Measurements from ENCODE around the gene STRN. TPM values are rescaled to one million over a fixed set of nuclear protein-coding genes. Genes with fewer than 3 reads are reported as not detected.

The STRN gene
- total RNA-seq, 4 donors from 2014 or later: 23.6 to 30.6 (median 25.3) TPM

DNA sequence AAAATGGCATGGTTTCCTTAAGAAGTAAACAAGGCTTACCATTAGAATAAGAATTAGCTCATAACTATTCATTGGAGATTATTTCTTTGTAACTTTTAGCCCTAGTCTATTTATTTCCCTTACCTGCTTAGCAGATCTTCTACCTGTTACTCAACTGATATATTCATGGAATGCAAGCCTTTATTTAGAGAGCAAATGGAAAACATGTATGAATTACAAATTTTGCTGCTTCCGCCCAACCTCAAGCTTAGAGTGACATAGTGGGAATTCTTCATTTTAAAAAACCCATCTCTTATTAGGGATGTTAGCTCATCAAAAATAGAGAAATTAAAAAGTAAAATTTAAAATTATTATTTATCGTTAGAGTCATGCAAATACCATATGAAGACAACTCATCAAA, 110.9 kb downstream of the STRN start:
- H3K36me3 ChIP-seq: peaks cover 0 to 45% (median 19%) of the 10 kb centered on the region in 4 donors
- no peak for DNase-seq
- in situ Hi-C loops (cut with MboI; ENCODE audit: low pct_ligation_motif_present in 1 of 4, low pct_unique_long_range_greater_than_20kb in 1 of 4, low sequenced_read_pairs in 3 of 4): no loop called here
- H3K4me3 ChIP-seq: no peak overlapping the region
- H3K4me1 ChIP-seq: peaks cover 0 to 22% (median 8%) of the 10 kb centered on the region in 4 donors
- no peaks in the 10 kb centered on the region for H3K9me3 ChIP-seq
- WGBS, 2 donors (ENCODE audit: low coverage in 1 of 2): 96 to 99% methylated on average over 2 of the region's 2 CpGs
- H3K27ac ChIP-seq: no peak overlapping the region
- TF ChIP-seq EP300 (IDR thresholded peaks at IDR 0.05; ENCODE audit: low read depth) (no peak), POLR2A (IDR thresholded peaks at IDR 0.05) (no peak), CTCF (IDR thresholded peaks at IDR 0.05) (no peak), POLR2AphosphoS5 (IDR thresholded peaks at IDR 0.05) (no peak)
- no peaks in the 10 kb centered on the region for H3K27me3 ChIP-seq
- intact Hi-C loops (cut with DNase I; ENCODE audit: low total_unique reads): no loop called here

DNA sequence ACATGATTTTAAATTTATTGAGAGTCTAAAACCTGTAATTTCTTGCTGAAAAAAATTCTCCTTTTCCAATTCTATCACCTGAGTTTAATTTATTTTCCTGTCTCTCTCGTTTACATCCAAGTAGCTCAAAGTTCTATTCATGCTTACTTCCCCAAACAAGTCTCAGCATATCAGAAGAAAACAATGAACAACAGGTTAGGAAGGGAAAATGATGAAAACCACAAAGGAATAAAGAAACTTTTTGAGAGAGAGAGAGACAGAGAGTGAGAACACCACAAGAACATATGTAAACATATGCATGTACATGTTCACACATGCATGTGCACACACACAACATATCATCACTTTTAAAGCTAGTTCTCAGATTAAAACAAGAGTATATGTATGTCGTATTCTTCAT, 112.1 kb downstream of the STRN start:
- Histone ChIP-seq H3K27me3 (no peaks in the 10 kb centered on the region), H3K36me3 (peaks cover 0 to 54% (median 22%) of the 10 kb centered on the region in 4 donors), H3K9me3 (no peaks in the 10 kb centered on the region), H3K4me3 (no peak overlapping the region), H3K27ac (no peak overlapping the region), H3K4me1 (peaks cover 0 to 14% (median 7%) of the 10 kb centered on the region in 4 donors)
- DNase-seq: no peak
- intact Hi-C loops (cut with DNase I; ENCODE audit: low total_unique reads): no loop called here
- in situ Hi-C loops (cut with MboI; ENCODE audit: low pct_ligation_motif_present in 1 of 4, low pct_unique_long_range_greater_than_20kb in 1 of 4, low sequenced_read_pairs in 3 of 4): no loop called here
- no peak for TF ChIP-seq EP300 (IDR thresholded peaks at IDR 0.05; ENCODE audit: low read depth)
- TF ChIP-seq POLR2AphosphoS5 (IDR thresholded peaks at IDR 0.05): no peak
- TF ChIP-seq POLR2A (IDR thresholded peaks at IDR 0.05): no peak
- no peak for TF ChIP-seq CTCF (IDR thresholded peaks at IDR 0.05)
- WGBS, 2 donors (ENCODE audit: low coverage in 1 of 2): 63 to 84% methylated on average over 2 of the region's 2 CpGs

DNA sequence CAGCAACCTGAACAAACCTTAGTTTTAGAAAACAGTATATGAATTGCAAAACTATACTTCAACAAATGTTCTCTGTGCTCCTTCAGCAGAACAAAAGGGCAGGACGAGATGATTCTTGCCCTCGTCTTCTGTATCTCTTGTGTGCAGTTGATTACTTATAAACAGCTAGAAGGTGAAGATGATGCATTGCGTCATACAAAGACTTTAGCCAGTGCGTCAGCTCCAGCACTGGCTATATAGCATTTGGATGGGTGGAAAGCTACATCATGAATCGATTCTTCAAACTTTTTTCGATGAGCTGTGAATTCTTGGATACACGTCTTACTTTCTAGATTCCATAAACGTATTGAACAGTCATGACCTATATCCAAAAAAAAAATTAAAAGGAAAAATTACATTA, 117.1 kb downstream of the STRN start:
- no peaks in the 10 kb centered on the region for H3K9me3 ChIP-seq
- no peak for DNase-seq
- no peaks in the 10 kb centered on the region for H3K4me1 ChIP-seq
- in situ Hi-C loops (cut with MboI; ENCODE audit: low pct_ligation_motif_present in 1 of 4, low pct_unique_long_range_greater_than_20kb in 1 of 4, low sequenced_read_pairs in 3 of 4) (no loop called here), intact Hi-C loops (cut with DNase I; ENCODE audit: low total_unique reads) (no loop called here)
- WGBS, 2 donors (ENCODE audit: low coverage in 1 of 2): 95% methylated on average over 7 to 8 of the region's 8 CpGs
- H3K4me3 ChIP-seq: no peak overlapping the region
- TF ChIP-seq CTCF (IDR thresholded peaks at IDR 0.05) (no peak), POLR2A (IDR thresholded peaks at IDR 0.05) (no peak), POLR2AphosphoS5 (IDR thresholded peaks at IDR 0.05) (no peak), EP300 (IDR thresholded peaks at IDR 0.05; ENCODE audit: low read depth) (no peak)
- no peak overlapping the region for H3K27ac ChIP-seq
- peaks cover 0 to 48% (median 14%) of the 10 kb centered on the region in 4 donors for H3K36me3 ChIP-seq
- no peaks in the 10 kb centered on the region for H3K27me3 ChIP-seq

- Histone ChIP-seq H3K9me3 (no peaks in the 10 kb centered on the region), H3K36me3 (peaks cover 0 to 10% (median 5%) of the 10 kb centered on the region in 4 donors), H3K27me3 (no peaks in the 10 kb centered on the region), H3K27ac (no peak overlapping the region), H3K4me3 (no peak overlapping the region), H3K4me1 (peaks cover 0 to 17% (median 4%) of the 10 kb centered on the region in 4 donors)
- no peak for DNase-seq
- in situ Hi-C loops (cut with MboI; ENCODE audit: low pct_ligation_motif_present in 1 of 4, low pct_unique_long_range_greater_than_20kb in 1 of 4, low sequenced_read_pairs in 3 of 4) (no loop called here), intact Hi-C loops (cut with DNase I; ENCODE audit: low total_unique reads) (no loop called here)
- TF ChIP-seq POLR2AphosphoS5 (IDR thresholded peaks at IDR 0.05) (no peak), POLR2A (IDR thresholded peaks at IDR 0.05) (no peak), CTCF (IDR thresholded peaks at IDR 0.05) (no peak), EP300 (IDR thresholded peaks at IDR 0.05; ENCODE audit: low read depth) (no peak)
Measured at GRCh38 chr2:36843838-36844237, 122.5 kb downstream of the STRN start.
